GM03348 (cell line): ENCODE measurements around the gene IL13RA1.
"Not testable (repeated sequence)": the region's sequence is repeated elsewhere in the genome, so short reads cannot be mapped to it uniquely, and the experiment has no call there.

ENCODE experiments used
- DNase-seq: peaks from one replicate; pipeline ENCODE4 v3.0.0; 2012; ENCODE audit warnings: low spot score

Gene IL13RA1

GRCh38 chrX:118726887-118727685 is at the start of gene IL13RA1:
Gene IL13RA1, plus strand, starts transcription at chrX:118727606. Its CDS starts 33 bp downstream, at chrX:118727639.
- peak; percentile 91 for DNase-seq

GRCh38 chrX:118679290-118679689 is 48.1 kb upstream of the IL13RA1 start:
- no peak for DNase-seq

- DNase-seq: no peak
Observed at GRCh38 chrX:118682258-118683014, 45.0 kb upstream of the IL13RA1 start.

- no peak for DNase-seq
Observed at GRCh38 chrX:118685393-118685792, 42.0 kb upstream of the IL13RA1 start.

GRCh38 chrX:118688935-118689334 is 38.5 kb upstream of the IL13RA1 start:
- no peak for DNase-seq

GRCh38 chrX:118693843-118694242 is 33.6 kb upstream of the IL13RA1 start:
- no peak for DNase-seq

GRCh38 chrX:118694638-118695037 is 32.8 kb upstream of the IL13RA1 start:
- peak; percentile 6 for DNase-seq

GRCh38 chrX:118698516-118699170 is 28.8 kb upstream of the IL13RA1 start:
- no peak for DNase-seq

GRCh38 chrX:118702741-118703140 is 24.7 kb upstream of the IL13RA1 start:
- no peak for DNase-seq

- DNase-seq: no peak
Observed at GRCh38 chrX:118706681-118707080, 20.7 kb upstream of the IL13RA1 start.

GRCh38 chrX:118714521-118714920 is 12.9 kb upstream of the IL13RA1 start:
- DNase-seq: no peak

- not testable (repeated sequence) for DNase-seq
Observed at GRCh38 chrX:118715917-118716316, 11.5 kb upstream of the IL13RA1 start.

- not testable (repeated sequence) for DNase-seq
Observed at GRCh38 chrX:118716833-118717232, 10.6 kb upstream of the IL13RA1 start.

- DNase-seq: no peak
Observed at GRCh38 chrX:118717678-118718391, 9.6 kb upstream of the IL13RA1 start.

GRCh38 chrX:118718737-118719136 is 8.7 kb upstream of the IL13RA1 start:
- DNase-seq: no peak

- no peak for DNase-seq
Observed at GRCh38 chrX:118720058-118720707, 7.2 kb upstream of the IL13RA1 start.

GRCh38 chrX:118723376-118723775 is 4.0 kb upstream of the IL13RA1 start:
- no peak for DNase-seq

GRCh38 chrX:118724365-118724764 is 3.0 kb upstream of the IL13RA1 start:
- DNase-seq: no peak

- peak; percentile 11 for DNase-seq
Observed at GRCh38 chrX:118724775-118725174, 2.6 kb upstream of the IL13RA1 start.

GRCh38 chrX:118726396-118726795 is 1.0 kb upstream of the IL13RA1 start:
- DNase-seq: no peak

- DNase-seq: peak; percentile 40
Observed at GRCh38 chrX:118727686-118728339, 407 bp downstream of the IL13RA1 start.
